H9 (cell line): ENCODE data around the gene ZMYND8. TPM values are rescaled to one million over a fixed set of nuclear protein-coding genes. Genes with fewer than 3 reads are reported as not detected.
"Not testable (repeated sequence)": the region's sequence is repeated elsewhere in the genome, so short reads cannot be mapped to it uniquely, and the experiment has no call there.

Experiments
- DNase-seq: peaks from one replicate; pipeline ENCODE4 v3.0.0-alpha.2; 2017
- H2AFZ ChIP-seq: one replicate; pipeline ENCODE4 v1.6.1; 2013; ENCODE audit warnings: mild to moderate bottlenecking, low read length, control low read depth, moderate library complexity
- H2AK5ac ChIP-seq: 2 replicates; pipeline ENCODE4 v1.6.1; 2013; ENCODE audit warnings: low read length, control low read depth, mixed read lengths; ENCODE audit not compliant: insufficient read length
- H2BK120ac ChIP-seq: one replicate; pipeline ENCODE4 v1.6.1; 2013; ENCODE audit warnings: low read depth, mild to moderate bottlenecking, low read length, control low read depth, inconsistent platforms; ENCODE audit not compliant: poor library complexity, severe bottlenecking
- H2BK12ac ChIP-seq: 2 replicates; pipeline ENCODE4 v1.6.1; 2013; ENCODE audit warnings: low read length, control low read depth, mixed read lengths, low read depth; ENCODE audit not compliant: insufficient read length
- H2BK15ac ChIP-seq: 2 replicates; pipeline ENCODE4 v1.6.1; 2013; ENCODE audit warnings: low read depth, low read length, control low read depth
- H2BK20ac ChIP-seq: one replicate; pipeline ENCODE4 v1.6.1; 2013; ENCODE audit warnings: low read depth, mild to moderate bottlenecking, low read length, control low read depth, inconsistent platforms; ENCODE audit not compliant: poor library complexity, severe bottlenecking
- H2BK5ac ChIP-seq: 2 replicates; pipeline ENCODE4 v1.6.1; 2013; ENCODE audit warnings: low read length, control low read depth, mixed read lengths; ENCODE audit not compliant: insufficient read length
- H3K14ac ChIP-seq: 2 replicates; pipeline ENCODE4 v1.6.1; 2013; ENCODE audit warnings: low read length, control low read depth; ENCODE audit not compliant: insufficient read depth
- H3K18ac ChIP-seq: 2 replicates; pipeline ENCODE4 v1.6.1; 2013; ENCODE audit warnings: low read depth, mild to moderate bottlenecking, mixed read lengths, low read length, control low read depth; ENCODE audit not compliant: insufficient read length
- H3K23ac ChIP-seq: 2 replicates; pipeline ENCODE4 v1.6.1; 2013; ENCODE audit warnings: low read length, control low read depth, mixed read lengths, low read depth; ENCODE audit not compliant: insufficient read length
- H3K23me2 ChIP-seq: 2 replicates; pipeline ENCODE4 v1.6.1; 2013; ENCODE audit warnings: low read depth, mild to moderate bottlenecking, mixed read lengths, low read length, control low read depth; ENCODE audit not compliant: insufficient read length, poor library complexity, severe bottlenecking
- H3K27ac ChIP-seq: 2 replicates; pipeline ENCODE4 v1.5.1; 2013; ENCODE audit warnings: low read length, control low read depth, mixed read lengths, low read depth; ENCODE audit not compliant: insufficient read length
- H3K27me3 ChIP-seq: 2 replicates; pipeline ENCODE4 v1.6.1; 2013; ENCODE audit warnings: low read length, control low read depth, inconsistent platforms; ENCODE audit not compliant: insufficient read depth
- H3K4ac ChIP-seq: 2 replicates; pipeline ENCODE4 v1.6.1; 2013; ENCODE audit warnings: low read depth, mild to moderate bottlenecking, control low read depth, inconsistent platforms, low read length, moderate library complexity
- H3K4me1 ChIP-seq: 2 replicates; pipeline ENCODE4 v1.6.1; 2013; ENCODE audit warnings: low read length, control low read depth, inconsistent platforms; ENCODE audit not compliant: insufficient read depth
- H3K4me2 ChIP-seq: 2 replicates; pipeline ENCODE4 v1.6.1; 2013; ENCODE audit warnings: low read length, control low read depth, mixed read lengths; ENCODE audit not compliant: insufficient read length, insufficient read depth
- H3K56ac ChIP-seq: 2 replicates; pipeline ENCODE4 v1.6.1; 2013; ENCODE audit warnings: low read depth, mild to moderate bottlenecking, mixed read lengths, low read length, control low read depth; ENCODE audit not compliant: insufficient read length
- H3K79me1 ChIP-seq: 2 replicates; pipeline ENCODE4 v1.6.1; 2013; ENCODE audit warnings: low read depth, mild to moderate bottlenecking, moderate library complexity, low read length, control low read depth, inconsistent platforms; ENCODE audit not compliant: insufficient read depth, poor library complexity, severe bottlenecking
- H3K79me2 ChIP-seq: 2 replicates; pipeline ENCODE4 v1.6.1; 2013; ENCODE audit warnings: low read length, control low read depth, inconsistent platforms; ENCODE audit not compliant: insufficient read depth
- H3K9ac ChIP-seq: 2 replicates; pipeline ENCODE4 v1.6.1; 2013; ENCODE audit warnings: low read length, control low read depth, mixed read lengths; ENCODE audit not compliant: insufficient read length; ENCODE audit errors: extremely low read depth
- H3K9me3 ChIP-seq: one replicate; pipeline ENCODE4 v1.6.1; 2013; ENCODE audit warnings: low read depth, low read length, inconsistent platforms; ENCODE audit not compliant: control insufficient read depth
- H3T11ph ChIP-seq: one replicate; pipeline ENCODE4 v1.6.1; 2013; ENCODE audit warnings: mild to moderate bottlenecking, low read length, control low read depth, inconsistent platforms
- H4K20me1 ChIP-seq: one replicate; pipeline ENCODE4 v1.6.1; 2013; ENCODE audit not compliant: control insufficient read depth, insufficient read length, insufficient read depth
- H4K5ac ChIP-seq: 2 replicates; pipeline ENCODE4 v1.6.1; 2013; ENCODE audit warnings: low read depth, mild to moderate bottlenecking, mixed read lengths, low read length, control low read depth; ENCODE audit not compliant: insufficient read length
- H4K8ac ChIP-seq: replicated peaks from 2 replicates; pipeline ENCODE4 v1.6.1; 2013; ENCODE audit warnings: low read length, control low read depth, mixed read lengths, low read depth; ENCODE audit not compliant: insufficient read length
- H4K91ac ChIP-seq: 2 replicates; pipeline ENCODE4 v1.6.1; 2013; ENCODE audit warnings: low read depth, mild to moderate bottlenecking, moderate library complexity, mixed read lengths, low read length, control low read depth; ENCODE audit not compliant: insufficient read length
- H3K27ac Mint-ChIP-seq, 3 experiments: 2 replicates in 2 of 3; 3 replicates in 1 of 3; pipeline ENCODE4 v1.8.0; 2020 to 2021; ENCODE audit warnings: mixed read lengths in 3 of 3, mild to moderate bottlenecking in 1 of 3, moderate library complexity in 1 of 3
- H3K27me3 Mint-ChIP-seq: 2 replicates; pipeline ENCODE4 v1.8.0; 2021; ENCODE audit warnings: low read depth, mild to moderate bottlenecking, moderate library complexity, mixed read lengths
- H3K36me3 Mint-ChIP-seq, 3 experiments: 2 replicates in 2 of 3; 3 replicates in 1 of 3; pipeline ENCODE4 v1.8.0; 2020 to 2021; ENCODE audit warnings: low read depth in 3 of 3, mixed read lengths in 3 of 3; ENCODE audit not compliant: insufficient read depth in 1 of 3
- H3K4me1 Mint-ChIP-seq, 2 experiments: 2 replicates each; pipeline ENCODE4 v1.8.0; 2020; ENCODE audit warnings: mixed read lengths in 2 of 2
- H3K4me3 Mint-ChIP-seq, 2 experiments: 2 replicates in 1 of 2; 3 replicates in 1 of 2; pipeline ENCODE4 v1.8.0; 2020 to 2021; ENCODE audit warnings: mild to moderate bottlenecking in 2 of 2, mixed read lengths in 2 of 2, moderate library complexity in 1 of 2
- H3K9me3 Mint-ChIP-seq, 2 experiments: 2 replicates in 1 of 2; 3 replicates in 1 of 2; pipeline ENCODE4 v1.8.0; 2020; ENCODE audit warnings: mild to moderate bottlenecking in 2 of 2, mixed read lengths in 2 of 2, moderate library complexity in 1 of 2
- CTCF ChIP-seq: fragments of 200-600 bp; sonication (generic); conservative IDR thresholded peaks from 3 replicates; pipeline ENCODE4 v1.8.0; 2021; ENCODE audit warnings: antibody characterized with exemption, mild to moderate bottlenecking
- WGBS: extraction: QIAGEN DNeasy Blood & Tissue Kit; methylation state at CpG from one replicate; pipeline ENCODE4 v1.1.7; 2013; ENCODE audit warnings: missing lambda C conversion rate, low lambda C conversion rate, mixed read lengths; ENCODE audit not compliant: insufficient read length; ENCODE audit errors: extremely low coverage; 5-methylcytosine and 5-hydroxymethylcytosine counted together
- total RNA-seq: library from RNA; stranded (reverse); gene quantifications from 2 replicates; pipeline ENCODE4 v1.2.1, GENCODE V29; 2021

The ZMYND8 gene
- total RNA-seq, 1 experiment from 2014 or later, result 158 TPM

GRCh38 chr20:47246061-47246777 is 110.3 kb downstream of the ZMYND8 start:
- no peak for DNase-seq
- H2BK12ac ChIP-seq, result no peak overlapping the region
- H3K18ac ChIP-seq, result no peak overlapping the region
- Mint-ChIP-seq H3K4me1 (peaks cover 0 to 14% of the 10 kb centered on the region in 2 experiments; a peak in 2 of 4 replicates), H3K27me3 (no peaks in the 10 kb centered on the region), H3K4me3 (no peak overlapping the region), H3K9me3 (no peaks in the 10 kb centered on the region), H3K27ac (peak overlapping the region in 2 of 3 experiments; percentile 21 to 59; a peak in 2 of 7 replicates), H3K36me3 (peaks cover 40 to 92% (median 84%) of the 10 kb centered on the region in 3 experiments)
- H3K56ac ChIP-seq, result no peak overlapping the region
- no peak overlapping the region for H2AFZ ChIP-seq
- no peak overlapping the region for H4K8ac ChIP-seq
- H2AK5ac ChIP-seq, result no peak overlapping the region
- no peaks in the 10 kb centered on the region for H3K79me2 ChIP-seq
- H3K23ac ChIP-seq, result no peak overlapping the region
- H2BK15ac ChIP-seq, result no peak overlapping the region
- H3K9ac ChIP-seq, result no peak overlapping the region
- H2BK120ac ChIP-seq, result no peak overlapping the region
- H4K5ac ChIP-seq, result no peak overlapping the region
- H4K91ac ChIP-seq, result no peak overlapping the region
- no peak for TF ChIP-seq CTCF
- peaks cover 4% of the 10 kb centered on the region for H4K20me1 ChIP-seq
- no peak overlapping the region for H3T11ph ChIP-seq
- H3K9me3 ChIP-seq, result no peaks in the 10 kb centered on the region
- no peaks in the 10 kb centered on the region for H3K79me1 ChIP-seq
- no peaks in the 10 kb centered on the region for H3K27me3 ChIP-seq
- WGBS, result no CpG with 5 or more reads among the region's 18 CpGs
- no peak overlapping the region for H3K14ac ChIP-seq
- no peak overlapping the region for H2BK20ac ChIP-seq
- no peaks in the 10 kb centered on the region for H3K4me1 ChIP-seq
- H3K23me2 ChIP-seq, result no peaks in the 10 kb centered on the region
- no peak overlapping the region for H3K4ac ChIP-seq
- H3K27ac ChIP-seq, result no peak overlapping the region
- H2BK5ac ChIP-seq, result no peak overlapping the region
- H3K4me2 ChIP-seq, result no peak overlapping the region

GRCh38 chr20:47245166-47245565 is 111.3 kb downstream of the ZMYND8 start:
- not testable (repeated sequence) for H3K4ac ChIP-seq, H3K27me3 ChIP-seq, H2AFZ ChIP-seq, H4K8ac ChIP-seq, H3K4me3 Mint-ChIP-seq, H2AK5ac ChIP-seq, H2BK20ac ChIP-seq, H3K4me1 ChIP-seq, H3K23me2 ChIP-seq, H3K18ac ChIP-seq, H3K79me1 ChIP-seq, H3K9me3 ChIP-seq, H3K27ac Mint-ChIP-seq, H2BK12ac ChIP-seq, H3K9me3 Mint-ChIP-seq, H3K23ac ChIP-seq, H3K27me3 Mint-ChIP-seq, H3K56ac ChIP-seq, H3T11ph ChIP-seq, H2BK120ac ChIP-seq, H2BK15ac ChIP-seq, H4K20me1 ChIP-seq, H4K5ac ChIP-seq, H3K4me2 ChIP-seq, H3K27ac ChIP-seq, H3K9ac ChIP-seq, H3K79me2 ChIP-seq, H4K91ac ChIP-seq, H3K14ac ChIP-seq, DNase-seq, H2BK5ac ChIP-seq
- WGBS, result no CpG with 5 or more reads among the region's 11 CpGs
- peaks cover 0 to 14% of the 10 kb centered on the region in 2 experiments; a peak in 2 of 4 replicates for H3K4me1 Mint-ChIP-seq
- peaks cover 35 to 82% (median 75%) of the 10 kb centered on the region in 3 experiments for H3K36me3 Mint-ChIP-seq
